Neural crest cell (in vitro differentiated cells): ENCODE measurements around the gene CH25H. TPM values are rescaled to one million over a fixed set of nuclear protein-coding genes. Genes with fewer than 3 reads are reported as not detected.

Source experiments
- DNase-seq: peaks from one replicate; pipeline ENCODE4 v3.0.0; 2021; ENCODE audit warnings: low read depth, mixed read lengths, low spot score
- H3K27ac Mint-ChIP-seq: one replicate; pipeline ENCODE4 v1.8.0; 2021; ENCODE audit warnings: mild to moderate bottlenecking, mixed read lengths; ENCODE audit not compliant: unreplicated experiment
- H3K27me3 Mint-ChIP-seq: 2 replicates; pipeline ENCODE4 v1.8.0; 2021; ENCODE audit warnings: low read depth, mild to moderate bottlenecking, mixed read lengths
- H3K36me3 Mint-ChIP-seq: 2 replicates; pipeline ENCODE4 v1.8.0; 2021; ENCODE audit warnings: low read depth, mild to moderate bottlenecking, mixed read lengths
- H3K4me1 Mint-ChIP-seq: 2 replicates; pipeline ENCODE4 v1.8.0; 2021; ENCODE audit warnings: mixed read lengths
- H3K4me3 Mint-ChIP-seq: one replicate; pipeline ENCODE4 v1.8.0; 2021; ENCODE audit warnings: mild to moderate bottlenecking, mixed read lengths
- H3K9me3 Mint-ChIP-seq: 2 replicates; pipeline ENCODE4 v1.8.0; 2021; ENCODE audit warnings: mixed read lengths
- total RNA-seq: library from RNA; stranded (reverse); gene quantifications from 2 replicates; pipeline ENCODE4 v1.2.1, GENCODE V29; 2021
- TF ChIP-seq, protein P1 (sequence below): fragments of 200-600 bp; sonication (generic); conservative IDR thresholded peaks from 2 replicates; pipeline ENCODE4 v1.5.0; 2021; ENCODE audit warnings: antibody characterized with exemption, mild to moderate bottlenecking

The CH25H gene
- total RNA-seq, 1 donor from 2014 or later, result not detected

DNA sequence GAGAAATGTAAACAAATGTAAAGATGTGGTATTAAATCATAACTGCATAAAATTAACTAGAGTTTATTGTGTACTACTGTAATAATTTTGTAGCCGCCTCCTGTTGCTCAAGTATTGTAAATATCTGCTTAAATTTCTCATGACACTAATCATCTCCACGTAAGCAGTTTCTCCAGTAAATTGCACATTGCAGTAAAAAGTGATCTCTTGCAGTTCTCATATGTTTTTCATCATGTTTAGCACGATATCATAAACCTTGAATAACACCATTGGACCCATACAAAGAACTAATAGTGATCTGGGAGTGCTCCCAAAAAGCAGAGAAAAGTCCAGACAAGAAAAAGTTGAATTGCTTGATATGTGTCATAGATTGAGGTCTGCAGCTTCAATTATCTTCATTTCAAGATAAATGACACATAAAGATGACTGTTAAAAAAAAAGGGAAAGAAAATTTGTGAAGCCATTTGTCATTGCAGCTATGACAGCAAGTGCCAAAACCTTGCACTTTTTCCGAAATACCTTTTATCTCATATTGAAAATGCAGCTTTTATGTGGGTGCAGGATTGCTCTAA lies 29.2 kb upstream of the CH25H start:
- Mint-ChIP-seq H3K4me1 (peaks cover 27% of the 10 kb centered on the region), H3K36me3 (peaks cover 16% of the 10 kb centered on the region), H3K9me3 (no peaks in the 10 kb centered on the region), H3K4me3 (no peak overlapping the region), H3K27ac (no peak overlapping the region), H3K27me3 (no peaks in the 10 kb centered on the region)
- no peak for DNase-seq
- TF ChIP-seq, protein P1, sequence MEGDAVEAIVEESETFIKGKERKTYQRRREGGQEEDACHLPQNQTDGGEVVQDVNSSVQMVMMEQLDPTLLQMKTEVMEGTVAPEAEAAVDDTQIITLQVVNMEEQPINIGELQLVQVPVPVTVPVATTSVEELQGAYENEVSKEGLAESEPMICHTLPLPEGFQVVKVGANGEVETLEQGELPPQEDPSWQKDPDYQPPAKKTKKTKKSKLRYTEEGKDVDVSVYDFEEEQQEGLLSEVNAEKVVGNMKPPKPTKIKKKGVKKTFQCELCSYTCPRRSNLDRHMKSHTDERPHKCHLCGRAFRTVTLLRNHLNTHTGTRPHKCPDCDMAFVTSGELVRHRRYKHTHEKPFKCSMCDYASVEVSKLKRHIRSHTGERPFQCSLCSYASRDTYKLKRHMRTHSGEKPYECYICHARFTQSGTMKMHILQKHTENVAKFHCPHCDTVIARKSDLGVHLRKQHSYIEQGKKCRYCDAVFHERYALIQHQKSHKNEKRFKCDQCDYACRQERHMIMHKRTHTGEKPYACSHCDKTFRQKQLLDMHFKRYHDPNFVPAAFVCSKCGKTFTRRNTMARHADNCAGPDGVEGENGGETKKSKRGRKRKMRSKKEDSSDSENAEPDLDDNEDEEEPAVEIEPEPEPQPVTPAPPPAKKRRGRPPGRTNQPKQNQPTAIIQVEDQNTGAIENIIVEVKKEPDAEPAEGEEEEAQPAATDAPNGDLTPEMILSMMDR, result no peak

DNA sequence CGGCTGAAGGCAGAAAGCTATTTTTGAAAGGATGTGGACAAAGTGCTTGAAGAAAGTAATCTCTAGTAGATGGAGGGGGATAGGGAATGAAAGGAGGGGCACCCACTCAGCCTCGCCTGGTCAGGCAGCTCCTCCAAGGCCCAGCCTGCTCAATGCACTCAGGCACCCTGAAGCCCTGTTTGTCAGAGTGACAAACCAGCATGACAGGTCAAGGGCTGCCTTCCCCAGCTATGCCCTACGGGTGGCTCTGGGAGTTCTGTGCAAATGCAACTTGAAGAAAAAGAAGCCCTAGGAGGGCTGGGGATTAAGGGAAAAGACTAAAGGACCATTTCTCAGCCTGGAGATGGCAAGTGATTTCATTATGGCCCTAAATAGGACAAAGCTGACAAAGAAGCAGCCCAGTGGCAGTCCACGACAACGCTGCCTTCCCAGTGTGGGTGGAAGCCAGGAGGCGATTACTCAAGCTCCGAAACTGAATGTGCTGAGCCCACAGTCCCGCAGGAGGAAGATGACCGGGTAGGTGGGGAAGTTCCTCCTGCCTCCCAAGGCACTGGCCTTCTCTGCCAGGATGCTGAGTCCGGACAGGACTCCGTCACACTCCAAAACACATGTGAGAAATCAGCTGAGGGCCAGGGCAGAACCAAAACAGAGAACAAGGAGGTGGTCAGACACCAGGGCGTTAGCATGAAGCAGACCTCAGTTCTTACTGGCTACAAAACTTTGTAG lies 28.1 kb upstream of the CH25H start:
- peaks cover 16% of the 10 kb centered on the region for H3K36me3 Mint-ChIP-seq
- peaks cover 27% of the 10 kb centered on the region for H3K4me1 Mint-ChIP-seq
- no peaks in the 10 kb centered on the region for H3K27me3 Mint-ChIP-seq
- no peaks in the 10 kb centered on the region for H3K9me3 Mint-ChIP-seq
- H3K4me3 Mint-ChIP-seq, result no peak overlapping the region
- peak overlapping the region; percentile 36 for H3K27ac Mint-ChIP-seq
- TF ChIP-seq, protein P1, result no peak
- no peak for DNase-seq

DNA sequence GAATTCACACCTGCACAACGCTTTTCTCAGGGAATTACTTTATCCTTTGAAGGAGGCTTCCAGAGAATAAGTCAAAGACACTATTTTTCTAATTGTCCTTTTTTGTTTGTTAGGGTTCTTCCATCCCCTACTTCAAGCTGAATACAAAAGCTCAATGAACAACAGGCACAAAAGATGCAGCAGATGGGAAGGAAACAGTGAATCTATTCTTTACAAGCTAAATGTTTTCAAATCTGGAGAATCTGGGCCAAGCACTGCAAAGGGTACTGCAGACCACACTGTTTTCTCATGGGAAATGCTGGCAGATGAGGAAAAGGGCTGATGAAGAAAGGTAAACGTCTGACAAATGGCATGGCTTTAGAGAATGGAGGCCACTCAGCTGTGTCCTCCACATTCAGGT lies 25.9 kb upstream of the CH25H start:
- peaks cover 5% of the 10 kb centered on the region for H3K9me3 Mint-ChIP-seq
- DNase-seq, result no peak
- peaks cover 23% of the 10 kb centered on the region for H3K4me1 Mint-ChIP-seq
- no peak overlapping the region for H3K27ac Mint-ChIP-seq
- no peaks in the 10 kb centered on the region for H3K27me3 Mint-ChIP-seq
- H3K4me3 Mint-ChIP-seq, result no peak overlapping the region
- H3K36me3 Mint-ChIP-seq, result peaks cover 17% of the 10 kb centered on the region
- TF ChIP-seq, protein P1, result no peak

DNA sequence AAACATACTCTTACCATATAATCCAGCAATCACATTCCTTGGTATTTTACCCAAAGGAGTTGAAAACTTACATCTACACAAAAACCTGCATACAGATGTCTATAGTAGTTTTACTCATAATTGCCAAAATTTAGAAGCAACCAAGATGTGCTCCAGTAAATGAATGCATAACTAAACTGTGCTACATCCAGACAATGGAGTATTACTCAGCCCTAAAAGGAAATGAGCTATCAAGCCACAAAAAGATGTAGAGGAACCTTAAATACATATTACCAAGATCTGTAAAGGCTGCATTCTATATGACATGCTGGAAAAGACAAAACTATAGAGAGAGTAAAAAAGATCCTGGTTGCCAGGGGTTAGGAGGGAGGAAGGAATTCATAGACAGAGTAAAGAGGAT lies 21.8 kb upstream of the CH25H start:
- peaks cover 20% of the 10 kb centered on the region for H3K4me1 Mint-ChIP-seq

DNA sequence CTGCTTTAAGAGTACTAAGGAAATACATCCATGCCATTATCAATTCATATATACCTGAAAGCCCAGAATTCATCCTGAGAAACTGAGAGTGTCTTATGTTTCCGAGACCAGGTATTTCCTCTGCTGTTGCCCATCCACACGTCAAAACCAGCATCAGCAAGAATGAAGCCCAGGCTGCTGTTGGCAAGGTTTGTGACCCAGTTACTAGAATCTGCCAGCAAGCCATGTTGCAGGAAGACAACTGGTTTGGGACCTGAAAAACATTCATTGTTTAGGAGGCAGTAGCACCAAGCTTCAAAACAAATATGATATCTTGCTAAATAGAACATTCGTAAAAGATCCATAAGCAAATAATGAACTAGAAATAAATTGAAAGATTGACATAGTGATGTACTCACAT lies 21.0 kb upstream of the CH25H start:
- Mint-ChIP-seq H3K4me3 (no peak overlapping the region), H3K4me1 (peaks cover 18% of the 10 kb centered on the region), H3K27ac (no peak overlapping the region), H3K27me3 (no peaks in the 10 kb centered on the region), H3K36me3 (peaks cover 23% of the 10 kb centered on the region), H3K9me3 (peaks cover 6% of the 10 kb centered on the region)
- TF ChIP-seq, protein P1, result no peak
- DNase-seq, result no peak

More for the DNA sequence above, 21.8 kb upstream of the CH25H start:
- Mint-ChIP-seq H3K27ac (no peak overlapping the region), H3K9me3 (peaks cover 6% of the 10 kb centered on the region), H3K27me3 (no peaks in the 10 kb centered on the region), H3K36me3 (peaks cover 23% of the 10 kb centered on the region), H3K4me3 (no peak overlapping the region)
- DNase-seq, result no peak
- TF ChIP-seq, protein P1, result no peak
